ENCODE results near the gene GABBR2.

GABBR2 gene

GRCh38 chr9:98365781-98366180 lies 343.0 kb downstream of the GABBR2 start:
- DNase-seq: no peak

- no peak for DNase-seq
Measured at GRCh38 chr9:98365227-98365669, 343.5 kb downstream of the GABBR2 start.

- DNase-seq: no peak
Measured at GRCh38 chr9:98364086-98364485, 344.6 kb downstream of the GABBR2 start.

GRCh38 chr9:98363644-98364043 lies 345.1 kb downstream of the GABBR2 start:
- DNase-seq: no peak

GRCh38 chr9:98362624-98363252 lies 346.0 kb downstream of the GABBR2 start:
- no peak for DNase-seq

GRCh38 chr9:98361645-98362044 lies 347.1 kb downstream of the GABBR2 start:
- no peak for DNase-seq

GRCh38 chr9:98360176-98360708 lies 348.5 kb downstream of the GABBR2 start:
- DNase-seq: no peak

- DNase-seq: no peak
Measured at GRCh38 chr9:98359569-98359968, 349.2 kb downstream of the GABBR2 start.

GRCh38 chr9:98357921-98358535 lies 350.7 kb downstream of the GABBR2 start:
- no peak for DNase-seq

GRCh38 chr9:98356953-98357690 lies 351.6 kb downstream of the GABBR2 start:
- DNase-seq: no peak

GRCh38 chr9:98356326-98356725 lies 352.4 kb downstream of the GABBR2 start:
- no peak for DNase-seq

GRCh38 chr9:98351370-98351769 lies 357.4 kb downstream of the GABBR2 start:
- no peak for DNase-seq

- no peak for DNase-seq
Measured at GRCh38 chr9:98347642-98348041, 361.1 kb downstream of the GABBR2 start.

GRCh38 chr9:98345011-98345410 lies 363.7 kb downstream of the GABBR2 start:
- DNase-seq: no peak

GRCh38 chr9:98344581-98344980 lies 364.2 kb downstream of the GABBR2 start:
- no peak for DNase-seq

- no peak for DNase-seq
Measured at GRCh38 chr9:98342820-98343210, 365.9 kb downstream of the GABBR2 start.

- no peak for DNase-seq
Measured at GRCh38 chr9:98342098-98342819, 366.5 kb downstream of the GABBR2 start.

- DNase-seq: no peak
Measured at GRCh38 chr9:98341157-98342097, 367.3 kb downstream of the GABBR2 start.

- DNase-seq: no peak
Measured at GRCh38 chr9:98339987-98340800, 368.5 kb downstream of the GABBR2 start.

- no peak for DNase-seq
Measured at GRCh38 chr9:98335661-98336060, 373.1 kb downstream of the GABBR2 start.

GRCh38 chr9:98334796-98335195 lies 373.9 kb downstream of the GABBR2 start:
- no peak for DNase-seq
